Cardiac muscle cell (in vitro differentiated cells and primary cell): ENCODE data around the gene AIG1. TPM values are rescaled to one million over a fixed set of nuclear protein-coding genes. Genes with fewer than 3 reads are reported as not detected.
A peak's percentile ranks its signal among the peaks of the same experiment; 100 is the strongest.

Source experiments
- DNase-seq, 2 donors: peaks; one replicate each; pipeline versions ENCODE4 v3.0.0 to v3.0.0-alpha.2; 2010 to 2017; ENCODE audit warnings: low read depth in 1 of 2, low spot score in 1 of 2
- H3K27ac ChIP-seq: fragments of 200-600 bp; sonication (generic); 2 replicates; pipeline ENCODE4 v1.5.1; 2016
- H3K27me3 ChIP-seq: fragments of 200-600 bp; sonication (generic); 2 replicates; pipeline ENCODE4 v1.6.0; 2016; ENCODE audit warnings: control low read depth
- H3K36me3 ChIP-seq: fragments of 200-600 bp; sonication (generic); 2 replicates; pipeline ENCODE4 v1.5.1; 2016; ENCODE audit warnings: control low read depth
- H3K4me1 ChIP-seq: fragments of 200-600 bp; sonication (generic); 2 replicates; pipeline ENCODE4 v1.8.1; 2017; ENCODE audit warnings: low read depth, mild to moderate bottlenecking, mixed run types
- H3K4me3 ChIP-seq: fragments of 200-600 bp; sonication (generic); 2 replicates; pipeline ENCODE4 v1.5.1; 2016; ENCODE audit warnings: mild to moderate bottlenecking
- H3K9me3 ChIP-seq: fragments of 200-600 bp; sonication (generic); 2 replicates; pipeline ENCODE4 v1.5.1; 2017; ENCODE audit warnings: low read depth, mild to moderate bottlenecking, control low read depth
- polyA plus RNA-seq: library from polyadenylated mRNA; unstranded; fragments of >200 nt; fragmentation: Nextera tagmentation; extraction: Ambion mirVana; gene quantifications from 2 replicates; pipeline ENCODE4 v1.2.1, GENCODE V29; 2016
- total RNA-seq: library from RNA; depleted of rRNA; stranded (reverse); fragments of >200 nt; gene quantifications from 2 replicates; pipeline ENCODE4 v1.2.3, GENCODE V29; 2016
- TF ChIP-seq, protein P1 (sequence below): IDR thresholded peaks from 2 replicates; pipeline ENCODE4 v1.5.1; 2012; ENCODE audit warnings: low read depth, mild to moderate bottlenecking, low read length

AIG1 gene
- total and polyA plus RNA-seq, 2 experiments from 2014 or later: 35.9 to 55.4 TPM

- no peak overlapping the region for H3K4me3 ChIP-seq
- TF ChIP-seq, protein P1, sequence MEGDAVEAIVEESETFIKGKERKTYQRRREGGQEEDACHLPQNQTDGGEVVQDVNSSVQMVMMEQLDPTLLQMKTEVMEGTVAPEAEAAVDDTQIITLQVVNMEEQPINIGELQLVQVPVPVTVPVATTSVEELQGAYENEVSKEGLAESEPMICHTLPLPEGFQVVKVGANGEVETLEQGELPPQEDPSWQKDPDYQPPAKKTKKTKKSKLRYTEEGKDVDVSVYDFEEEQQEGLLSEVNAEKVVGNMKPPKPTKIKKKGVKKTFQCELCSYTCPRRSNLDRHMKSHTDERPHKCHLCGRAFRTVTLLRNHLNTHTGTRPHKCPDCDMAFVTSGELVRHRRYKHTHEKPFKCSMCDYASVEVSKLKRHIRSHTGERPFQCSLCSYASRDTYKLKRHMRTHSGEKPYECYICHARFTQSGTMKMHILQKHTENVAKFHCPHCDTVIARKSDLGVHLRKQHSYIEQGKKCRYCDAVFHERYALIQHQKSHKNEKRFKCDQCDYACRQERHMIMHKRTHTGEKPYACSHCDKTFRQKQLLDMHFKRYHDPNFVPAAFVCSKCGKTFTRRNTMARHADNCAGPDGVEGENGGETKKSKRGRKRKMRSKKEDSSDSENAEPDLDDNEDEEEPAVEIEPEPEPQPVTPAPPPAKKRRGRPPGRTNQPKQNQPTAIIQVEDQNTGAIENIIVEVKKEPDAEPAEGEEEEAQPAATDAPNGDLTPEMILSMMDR: no peak
- DNase-seq: no peak
Measured at GRCh38 chr6:143063631-143064030, 2.9 kb downstream of the AIG1 start.

GRCh38 chr6:143064271-143064670 lies 3.6 kb downstream of the AIG1 start:
- no peaks in the 10 kb centered on the region for H3K4me1 ChIP-seq
- H3K27ac ChIP-seq: no peak overlapping the region
- no peak overlapping the region for H3K4me3 ChIP-seq
- no peaks in the 10 kb centered on the region for H3K9me3 ChIP-seq
- H3K27me3 ChIP-seq: no peaks in the 10 kb centered on the region
- no peak for DNase-seq
- TF ChIP-seq, protein P1: no peak
- H3K36me3 ChIP-seq: no peaks in the 10 kb centered on the region

More at GRCh38 chr6:143063631-143064030, 2.9 kb downstream of the AIG1 start:
- H3K27me3 ChIP-seq: no peaks in the 10 kb centered on the region
- H3K9me3 ChIP-seq: no peaks in the 10 kb centered on the region
- H3K36me3 ChIP-seq: no peaks in the 10 kb centered on the region
- no peak overlapping the region for H3K27ac ChIP-seq
- H3K4me1 ChIP-seq: no peaks in the 10 kb centered on the region

DNA sequence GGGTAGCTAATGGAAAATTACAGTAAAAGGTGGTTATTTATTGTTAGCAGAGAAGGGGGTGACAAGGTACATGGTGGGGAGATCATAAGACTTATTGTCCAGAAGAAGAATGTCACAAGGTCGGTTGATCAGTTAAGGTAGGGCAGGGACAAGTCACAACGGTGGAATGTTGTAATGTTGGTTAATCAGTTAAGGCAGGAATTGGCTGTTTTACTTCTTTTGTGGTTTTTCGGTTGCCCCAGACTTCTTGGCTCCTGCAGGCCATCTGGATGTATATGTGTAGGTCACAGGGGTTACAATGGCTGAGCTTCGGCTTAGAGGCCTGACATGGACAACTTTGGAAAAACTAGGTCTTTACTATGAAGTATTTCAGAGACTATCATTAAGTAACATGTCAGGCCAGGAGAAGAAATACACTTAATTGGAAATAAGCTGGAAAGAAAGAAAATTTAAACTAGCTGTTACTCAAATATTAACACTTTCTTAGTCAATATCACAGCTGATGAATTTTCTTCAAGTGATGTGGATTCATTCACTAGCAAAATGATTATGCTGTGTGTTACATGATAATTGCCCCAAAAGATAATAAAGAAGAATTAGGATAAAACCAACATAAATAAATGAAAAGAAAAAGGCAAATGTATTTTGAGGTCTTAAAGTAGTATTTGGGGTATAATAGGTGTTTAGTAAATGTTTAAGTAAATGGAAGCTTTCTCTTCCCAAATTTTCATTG lies 4.4 kb downstream of the AIG1 start:
- Histone ChIP-seq H3K4me3 (no peak overlapping the region), H3K27ac (no peak overlapping the region), H3K9me3 (no peaks in the 10 kb centered on the region), H3K4me1 (no peaks in the 10 kb centered on the region), H3K36me3 (no peaks in the 10 kb centered on the region), H3K27me3 (no peaks in the 10 kb centered on the region)
- DNase-seq: peak in 1 of 2 donors; percentile 45
- TF ChIP-seq, protein P1: no peak

DNA sequence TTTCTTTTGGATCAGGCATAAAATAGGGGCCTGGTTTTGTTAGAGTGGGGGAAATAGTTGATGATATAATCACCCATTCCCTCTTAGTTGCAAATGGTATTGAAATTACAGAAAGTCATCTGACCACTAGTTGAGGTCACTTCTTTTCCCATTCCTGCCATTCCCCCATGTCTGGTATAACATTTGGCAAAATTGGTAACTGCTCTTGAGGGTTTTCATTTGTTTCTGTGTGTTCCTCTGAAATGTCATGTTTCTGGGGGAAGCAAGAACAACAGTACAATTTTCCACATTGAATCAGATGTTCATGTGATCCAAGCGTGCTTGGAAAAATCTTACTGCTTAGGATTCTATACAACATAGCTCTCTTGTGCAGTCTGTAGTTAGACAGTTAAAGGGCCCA lies 7.3 kb downstream of the AIG1 start:
- DNase-seq: no peak
- Histone ChIP-seq H3K4me3 (no peak overlapping the region), H3K27me3 (no peaks in the 10 kb centered on the region), H3K36me3 (no peaks in the 10 kb centered on the region), H3K9me3 (no peaks in the 10 kb centered on the region), H3K27ac (no peak overlapping the region), H3K4me1 (no peaks in the 10 kb centered on the region)
- TF ChIP-seq, protein P1: no peak

- H3K9me3 ChIP-seq: no peaks in the 10 kb centered on the region
- H3K27ac ChIP-seq: no peak overlapping the region
- no peaks in the 10 kb centered on the region for H3K36me3 ChIP-seq
- H3K27me3 ChIP-seq: no peaks in the 10 kb centered on the region
- H3K4me3 ChIP-seq: no peak overlapping the region
- TF ChIP-seq, protein P1: no peak
- H3K4me1 ChIP-seq: no peaks in the 10 kb centered on the region
- no peak for DNase-seq
Measured at GRCh38 chr6:143074101-143074500, 13.4 kb downstream of the AIG1 start.
